ENCODE data around the gene DYNC1I2.

GRCh38 chr2:171771463-171771862 lies 84.2 kb downstream of the DYNC1I2 start:
- TF ChIP-seq, protein P1, sequence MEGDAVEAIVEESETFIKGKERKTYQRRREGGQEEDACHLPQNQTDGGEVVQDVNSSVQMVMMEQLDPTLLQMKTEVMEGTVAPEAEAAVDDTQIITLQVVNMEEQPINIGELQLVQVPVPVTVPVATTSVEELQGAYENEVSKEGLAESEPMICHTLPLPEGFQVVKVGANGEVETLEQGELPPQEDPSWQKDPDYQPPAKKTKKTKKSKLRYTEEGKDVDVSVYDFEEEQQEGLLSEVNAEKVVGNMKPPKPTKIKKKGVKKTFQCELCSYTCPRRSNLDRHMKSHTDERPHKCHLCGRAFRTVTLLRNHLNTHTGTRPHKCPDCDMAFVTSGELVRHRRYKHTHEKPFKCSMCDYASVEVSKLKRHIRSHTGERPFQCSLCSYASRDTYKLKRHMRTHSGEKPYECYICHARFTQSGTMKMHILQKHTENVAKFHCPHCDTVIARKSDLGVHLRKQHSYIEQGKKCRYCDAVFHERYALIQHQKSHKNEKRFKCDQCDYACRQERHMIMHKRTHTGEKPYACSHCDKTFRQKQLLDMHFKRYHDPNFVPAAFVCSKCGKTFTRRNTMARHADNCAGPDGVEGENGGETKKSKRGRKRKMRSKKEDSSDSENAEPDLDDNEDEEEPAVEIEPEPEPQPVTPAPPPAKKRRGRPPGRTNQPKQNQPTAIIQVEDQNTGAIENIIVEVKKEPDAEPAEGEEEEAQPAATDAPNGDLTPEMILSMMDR (conservative IDR thresholded peaks at IDR 0.05; ENCODE audit: low read depth, low read length), result no peak
- TF ChIP-seq RAD21 (IDR thresholded peaks at IDR 0.05; ENCODE audit: low read length), result no peak
- no peak for TF ChIP-seq POLR2A (IDR thresholded peaks at IDR 0.05; ENCODE audit: low read depth, low read length)
- no peak for TF ChIP-seq RFX5 (IDR thresholded peaks at IDR 0.05; ENCODE audit: low read depth, low read length)
- no peak for TF ChIP-seq MAZ (IDR thresholded peaks at IDR 0.05; ENCODE audit: borderline replicate concordance, low read depth, low read length)
- no peak for TF ChIP-seq CEBPB (IDR thresholded peaks at IDR 0.05; ENCODE audit: low read depth, low read length)
- TF ChIP-seq ELK1 (IDR thresholded peaks at IDR 0.05; ENCODE audit: borderline replicate concordance, low read depth, low read length), result no peak
- TF ChIP-seq RCOR1 (IDR thresholded peaks at IDR 0.05; ENCODE audit: insufficient replicate concordance, low read length), result no peak
- no peak for TF ChIP-seq MXI1 (IDR thresholded peaks at IDR 0.05; ENCODE audit: borderline replicate concordance, low read depth, low read length)
